ENCODE measurements around the gene NPHP1. TPM values are rescaled to one million over a fixed set of nuclear protein-coding genes. Genes with fewer than 3 reads are reported as not detected.
"Not testable (repeated sequence)": the region's sequence is repeated elsewhere in the genome, so short reads cannot be mapped to it uniquely, and the experiment has no call there.

NPHP1 gene
- polyA plus RNA-seq, 1 donor, result 5.1 TPM

DNA sequence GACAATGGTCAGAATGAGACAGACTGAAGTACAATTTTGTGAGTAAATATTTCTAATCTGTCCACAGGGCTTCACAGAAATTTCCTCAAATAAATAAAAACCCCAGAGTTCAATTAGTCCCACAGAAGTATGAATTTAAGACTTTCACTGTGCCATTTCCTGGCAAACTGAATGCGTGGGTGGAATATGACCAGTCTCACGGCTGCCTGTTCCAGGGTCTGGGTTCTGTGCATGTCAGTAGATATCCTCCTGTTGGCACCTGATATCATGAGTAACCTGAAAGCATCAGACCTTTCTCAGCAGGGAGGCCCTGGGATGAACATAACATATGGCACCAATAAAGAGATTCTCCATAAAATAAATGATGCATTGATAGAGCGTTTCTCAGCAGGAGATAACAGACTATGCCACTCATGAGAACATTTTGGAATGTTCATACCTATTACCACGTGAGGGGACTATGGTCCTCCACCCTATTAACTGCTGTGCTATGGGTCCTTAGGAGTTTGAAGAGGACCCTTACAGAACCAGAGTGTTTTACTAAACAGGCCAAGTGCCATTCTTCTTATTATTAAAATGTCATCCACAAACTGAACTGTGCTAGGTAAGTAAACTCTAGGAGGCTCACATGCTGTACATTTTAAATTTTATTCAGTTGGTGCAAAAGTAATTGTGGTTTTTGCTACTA is 78.6 kb downstream of the NPHP1 start:
- DNase-seq, result no peak

DNA sequence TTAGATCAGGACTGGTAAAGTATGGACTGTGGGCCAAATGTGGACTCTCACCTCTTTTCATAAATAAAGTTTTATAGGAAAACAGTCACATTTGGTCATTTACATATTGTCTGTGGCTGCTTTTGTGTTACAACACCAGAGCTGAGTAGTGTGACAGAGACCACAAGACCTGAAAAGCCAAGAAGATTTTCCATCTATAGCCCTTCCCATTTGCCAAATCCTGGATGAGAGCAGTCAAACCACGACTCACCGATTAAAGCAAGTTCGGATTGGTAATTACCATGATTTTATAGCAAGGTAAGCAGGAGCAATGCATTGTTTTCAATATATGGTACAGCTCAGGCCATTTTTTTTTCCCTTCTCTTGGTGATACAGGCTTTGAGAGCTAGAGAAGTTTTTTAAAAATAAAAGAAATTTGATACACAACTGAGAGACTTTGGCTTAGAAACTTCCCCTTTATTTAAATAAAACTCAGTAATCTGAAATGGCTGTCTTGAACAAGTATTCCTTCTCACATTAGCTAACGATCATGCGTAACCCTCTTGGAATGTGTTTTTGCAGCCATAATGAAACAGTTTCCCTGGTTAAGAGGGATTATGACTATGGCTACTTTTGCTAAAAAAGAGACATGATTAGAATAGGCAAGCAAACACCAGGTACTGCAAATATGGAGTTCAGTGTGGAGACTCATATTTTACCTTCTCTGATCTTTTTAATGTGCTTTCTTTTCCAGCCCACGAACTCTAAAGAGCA is 79.7 kb downstream of the NPHP1 start:
- no peak for DNase-seq

GRCh38 chr2:110124038-110124825 is 80.6 kb downstream of the NPHP1 start:
- no peak for DNase-seq

DNA sequence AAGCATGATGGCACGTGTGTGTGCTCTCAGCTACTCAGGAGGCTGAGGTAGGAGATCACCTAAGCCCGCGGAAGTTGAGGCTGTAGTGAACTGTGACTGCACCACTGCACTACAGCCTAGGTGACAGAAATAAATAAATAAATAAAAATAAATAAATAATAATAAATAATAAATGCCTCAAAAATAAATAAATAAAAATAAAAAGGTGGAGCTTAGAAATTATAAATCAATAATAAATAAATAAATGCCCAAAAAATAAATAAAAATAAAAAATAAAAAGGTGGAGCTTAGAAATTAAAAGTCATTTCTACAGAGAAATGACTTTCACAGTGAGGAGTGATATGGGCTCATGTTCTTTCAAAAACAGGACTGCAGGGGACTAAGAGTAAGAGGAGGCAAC is 83.2 kb downstream of the NPHP1 start:
- no peak for DNase-seq

GRCh38 chr2:110121052-110121334 is 83.8 kb downstream of the NPHP1 start:
- DNase-seq, result no peak

DNA sequence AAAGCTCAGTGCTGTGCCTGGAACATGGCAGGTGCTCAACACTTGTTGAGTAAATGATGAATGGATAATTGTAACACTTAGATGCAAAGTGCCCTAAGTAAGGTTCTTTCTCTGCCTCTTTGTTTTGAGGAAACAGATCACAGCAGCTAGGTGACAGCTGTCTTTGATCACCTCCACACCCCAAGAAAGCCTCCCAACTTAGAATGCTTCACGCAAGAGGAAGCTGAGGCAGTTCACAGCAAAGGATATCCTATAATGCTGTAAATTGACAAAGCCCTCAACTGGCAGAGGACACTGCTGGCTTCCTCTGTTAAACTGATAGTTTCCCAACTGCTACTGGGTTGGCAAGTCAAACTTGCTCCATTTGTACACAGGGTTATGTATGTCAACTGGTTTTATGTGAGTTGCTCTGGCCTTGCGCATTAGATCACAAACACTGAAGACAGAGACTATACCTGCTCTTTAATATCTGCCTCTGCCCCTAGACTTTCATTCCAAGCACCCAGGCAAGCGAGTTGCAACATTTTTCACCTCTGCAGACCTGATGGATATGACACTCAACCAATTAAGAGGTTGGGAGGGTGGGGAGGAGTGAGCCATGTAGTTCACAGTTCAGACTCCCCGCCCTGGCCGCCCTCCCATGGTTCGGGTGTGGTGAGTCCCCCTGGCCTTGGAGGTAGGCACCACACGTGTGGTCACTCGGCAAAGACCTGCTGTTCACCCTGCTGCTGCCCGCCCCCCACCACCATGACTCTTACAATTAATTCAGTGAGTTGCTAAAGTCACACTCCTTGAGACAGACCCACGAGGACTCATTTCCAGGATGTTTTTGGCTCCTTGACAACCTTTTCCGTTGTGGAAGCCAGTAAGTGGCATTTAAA is 84.4 kb downstream of the NPHP1 start:
- no peak for DNase-seq

GRCh38 chr2:110116033-110116710 is 88.6 kb downstream of the NPHP1 start:
- no peak for DNase-seq

GRCh38 chr2:110115291-110116032 is 89.4 kb downstream of the NPHP1 start, which contains the start of gene MALL:
Gene MALL, minus strand, starts transcription at chr2:110115822. Its CDS starts 30 bp downstream, at chr2:110115792.
- no peak for DNase-seq

GRCh38 chr2:110114831-110115255 is 90.0 kb downstream of the NPHP1 start:
- DNase-seq, result no peak

GRCh38 chr2:110113961-110114591 is 90.7 kb downstream of the NPHP1 start:
- DNase-seq, result no peak

- not testable (repeated sequence) for DNase-seq
Measured at GRCh38 chr2:110108291-110108690, 96.5 kb downstream of the NPHP1 start.

DNA sequence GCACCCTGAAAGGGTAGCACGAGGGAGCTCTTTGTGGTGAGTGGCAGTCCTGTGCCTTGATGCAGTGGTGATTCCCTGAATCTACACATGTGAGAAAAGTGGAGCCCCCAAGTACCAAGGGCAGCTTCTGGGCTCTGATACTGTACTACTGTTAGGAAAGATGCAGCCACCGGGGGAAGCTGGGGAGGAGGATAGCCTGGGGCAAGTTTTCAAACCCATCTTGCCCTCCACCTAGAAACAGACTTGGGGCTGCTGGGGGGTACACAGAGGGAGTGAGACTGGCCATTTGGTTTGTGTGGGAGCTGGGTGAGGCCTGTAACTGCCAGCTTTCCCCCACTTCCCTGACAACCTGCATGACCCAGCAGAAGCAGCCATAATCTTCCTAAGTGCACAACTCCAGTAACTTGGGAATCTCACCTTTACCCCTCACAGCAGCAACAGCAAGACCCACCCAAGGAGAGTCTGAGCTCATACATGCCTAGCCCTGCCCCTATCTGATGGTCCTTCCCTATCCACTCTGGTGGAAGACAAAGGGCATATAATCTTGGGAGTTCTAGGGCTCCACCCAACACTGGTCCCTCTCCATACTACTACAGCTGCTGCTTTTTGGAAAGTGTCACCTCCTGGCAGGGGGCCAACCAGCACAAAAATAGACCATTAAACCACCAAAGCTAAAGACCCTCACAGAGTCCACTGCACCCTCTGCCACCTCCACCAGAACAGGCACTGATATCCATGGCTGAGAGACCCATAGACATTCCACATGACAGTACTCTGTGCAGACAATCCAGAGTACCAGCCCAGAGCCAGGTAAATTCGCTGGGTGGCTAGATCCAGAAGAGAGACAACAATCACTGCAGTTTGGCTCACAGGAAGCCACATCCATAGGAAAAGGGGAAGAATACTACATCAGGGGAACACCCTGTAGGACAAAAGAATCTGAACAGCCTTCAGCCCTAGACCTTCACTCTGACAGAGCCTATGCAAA is 97.4 kb downstream of the NPHP1 start:
- DNase-seq, result no peak

DNA sequence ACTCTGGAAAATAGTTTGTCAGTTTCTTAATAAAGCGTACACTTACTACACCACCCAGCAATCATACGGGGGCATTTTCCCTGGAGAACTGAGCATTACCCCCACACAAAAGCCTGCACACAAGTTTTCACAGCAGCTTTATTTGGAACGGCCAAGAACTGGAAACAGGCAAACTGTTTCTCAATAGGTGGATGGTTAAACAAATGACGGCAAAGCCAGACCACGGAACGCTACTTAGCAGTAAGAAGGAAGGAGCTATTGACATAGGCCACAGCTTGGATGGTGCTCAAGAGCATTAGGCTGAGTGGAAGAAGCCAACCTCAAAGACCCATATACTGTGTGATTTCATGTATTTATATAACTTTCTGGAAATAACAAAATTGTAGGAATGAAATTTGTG is 98.2 kb downstream of the NPHP1 start:
- no peak for DNase-seq

DNA sequence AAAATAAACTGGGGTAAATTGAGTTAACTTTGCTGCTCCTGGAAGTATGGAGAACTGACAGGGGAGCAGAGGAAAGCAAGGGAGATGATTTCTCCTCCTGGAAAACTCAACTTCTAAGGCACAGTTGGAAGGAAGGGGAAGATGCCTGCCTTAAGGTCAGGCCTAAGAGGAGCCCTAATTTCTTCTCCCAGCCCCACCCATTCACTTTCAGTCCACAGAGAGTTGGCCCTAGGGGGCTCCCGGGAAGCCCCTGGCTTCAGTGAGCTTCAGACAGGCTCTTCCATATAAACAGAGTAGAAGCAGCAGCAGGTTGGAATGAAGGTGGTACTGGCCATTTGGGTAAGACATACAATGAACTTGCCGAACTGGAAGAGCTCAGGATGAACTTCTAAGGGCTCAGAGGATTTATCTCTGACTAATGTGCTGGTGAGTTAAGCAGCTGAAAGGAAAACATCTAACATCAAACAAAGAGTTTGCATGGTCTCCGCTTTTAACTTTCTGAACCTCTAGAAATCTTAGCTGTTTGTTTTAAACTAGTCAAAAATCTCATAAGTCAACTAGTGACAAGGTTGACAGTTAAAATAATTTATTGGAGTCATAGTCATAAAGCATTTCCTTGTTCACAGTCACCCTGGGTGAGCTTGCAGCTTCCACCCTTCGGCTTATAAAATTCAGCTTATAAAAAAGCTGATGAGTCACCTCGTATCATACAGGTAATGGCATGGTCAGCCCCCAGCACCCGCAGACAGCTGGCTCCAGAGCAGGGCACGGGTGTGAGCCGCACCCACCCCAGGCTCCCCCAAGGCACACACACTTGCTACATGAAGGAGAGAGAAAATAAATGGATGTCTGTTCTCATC is 99.0 kb downstream of the NPHP1 start:
- DNase-seq, result no peak

- no peak for DNase-seq
Measured at GRCh38 chr2:110105183-110105582, 99.6 kb downstream of the NPHP1 start.

- DNase-seq, result no peak
Measured at GRCh38 chr2:110104025-110104771, 100.6 kb downstream of the NPHP1 start.
